SH-SY5Y (cell line): ENCODE data around the gene DOC2B.

Experiments
- GATA2 ChIP-seq: IDR thresholded peaks from 2 replicates; pipeline ENCODE4 v1.6.1; 2011; ENCODE audit warnings: mild to moderate bottlenecking, low read depth, low read length
- GATA3 ChIP-seq: IDR thresholded peaks from 2 replicates; pipeline ENCODE4 v1.6.1; 2011; ENCODE audit warnings: low read depth, mild to moderate bottlenecking, low read length, moderate library complexity

GRCh38 chr17:180381-181244 is 837 bp downstream of the DOC2B start:
- no peak for TF ChIP-seq GATA2
- no peak for TF ChIP-seq GATA3
